ENCODE results near the gene RIOK3.

Gene RIOK3

GRCh38 chr18:23531912-23532311 is 78.8 kb downstream of the RIOK3 start:
- no peak for DNase-seq

Measured in NCI-H1417 (cell line).